ENCODE data around the gene FYB1. TPM values are rescaled to one million over a fixed set of nuclear protein-coding genes. Genes with fewer than 3 reads are reported as not detected.

FYB1 gene, protein sequence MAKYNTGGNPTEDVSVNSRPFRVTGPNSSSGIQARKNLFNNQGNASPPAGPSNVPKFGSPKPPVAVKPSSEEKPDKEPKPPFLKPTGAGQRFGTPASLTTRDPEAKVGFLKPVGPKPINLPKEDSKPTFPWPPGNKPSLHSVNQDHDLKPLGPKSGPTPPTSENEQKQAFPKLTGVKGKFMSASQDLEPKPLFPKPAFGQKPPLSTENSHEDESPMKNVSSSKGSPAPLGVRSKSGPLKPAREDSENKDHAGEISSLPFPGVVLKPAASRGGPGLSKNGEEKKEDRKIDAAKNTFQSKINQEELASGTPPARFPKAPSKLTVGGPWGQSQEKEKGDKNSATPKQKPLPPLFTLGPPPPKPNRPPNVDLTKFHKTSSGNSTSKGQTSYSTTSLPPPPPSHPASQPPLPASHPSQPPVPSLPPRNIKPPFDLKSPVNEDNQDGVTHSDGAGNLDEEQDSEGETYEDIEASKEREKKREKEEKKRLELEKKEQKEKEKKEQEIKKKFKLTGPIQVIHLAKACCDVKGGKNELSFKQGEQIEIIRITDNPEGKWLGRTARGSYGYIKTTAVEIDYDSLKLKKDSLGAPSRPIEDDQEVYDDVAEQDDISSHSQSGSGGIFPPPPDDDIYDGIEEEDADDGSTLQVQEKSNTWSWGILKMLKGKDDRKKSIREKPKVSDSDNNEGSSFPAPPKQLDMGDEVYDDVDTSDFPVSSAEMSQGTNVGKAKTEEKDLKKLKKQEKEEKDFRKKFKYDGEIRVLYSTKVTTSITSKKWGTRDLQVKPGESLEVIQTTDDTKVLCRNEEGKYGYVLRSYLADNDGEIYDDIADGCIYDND
- not detected for polyA plus RNA-seq (2013, experiment 1 of 4)
- polyA plus RNA-seq (2013, experiment 2 of 4) = not detected
- polyA plus RNA-seq (2013, experiment 3 of 4) = not detected
- polyA plus RNA-seq (2013, experiment 4 of 4) = not detected

DNA sequence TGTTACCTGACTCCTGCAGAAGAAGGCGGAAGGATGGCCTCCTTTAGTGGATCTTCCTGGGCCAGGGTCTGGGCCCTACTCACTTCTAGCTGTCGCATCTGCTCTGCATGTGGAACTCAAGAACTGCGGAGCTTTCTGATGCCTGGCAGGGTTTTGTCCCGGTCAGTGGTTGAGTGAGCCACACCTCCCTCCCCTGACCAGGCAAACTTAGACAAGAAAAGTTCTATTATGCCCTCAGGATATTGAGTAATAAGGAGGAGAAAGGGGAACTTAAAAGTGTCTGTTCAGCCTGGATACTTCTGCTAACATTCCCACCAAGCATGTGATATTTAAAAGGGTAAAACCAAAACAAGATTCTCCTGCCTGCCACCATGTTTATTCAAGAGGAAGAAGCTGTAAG, at the start of gene FYB1:
FYB1 (minus strand) TSS at position 127 of the 400 bp plus-strand sequence. CDS start 16,603 bp downstream, outside the sequence.
- WGBS, 2 experiments = 93 to 95% methylated on average over 4 of the region's 4 CpGs
- no peak within 1 kb of the TSS for H3K4me3 ChIP-seq (ENCODE audit: insufficient read depth, low read depth, low read length)
- no peaks in the 10 kb centered on the region for H3K36me3 ChIP-seq (ENCODE audit: control insufficient read depth, insufficient read depth, low read length)
- no peaks in the 10 kb centered on the region for H3K4me1 ChIP-seq (ENCODE audit: control insufficient read depth, insufficient read depth, low read length)
- H3K27me3 ChIP-seq (ENCODE audit: control insufficient read depth, insufficient read depth, low read length, poor library complexity, severe bottlenecking) = no peaks in the 10 kb centered on the region
- H3K27ac ChIP-seq (ENCODE audit: insufficient read depth, low read depth, low read length, poor library complexity, severe bottlenecking) = no peak within 1 kb of the TSS
- no peaks in the 10 kb centered on the region for H3K9me3 ChIP-seq (ENCODE audit: control insufficient read depth, low read length)

DNA sequence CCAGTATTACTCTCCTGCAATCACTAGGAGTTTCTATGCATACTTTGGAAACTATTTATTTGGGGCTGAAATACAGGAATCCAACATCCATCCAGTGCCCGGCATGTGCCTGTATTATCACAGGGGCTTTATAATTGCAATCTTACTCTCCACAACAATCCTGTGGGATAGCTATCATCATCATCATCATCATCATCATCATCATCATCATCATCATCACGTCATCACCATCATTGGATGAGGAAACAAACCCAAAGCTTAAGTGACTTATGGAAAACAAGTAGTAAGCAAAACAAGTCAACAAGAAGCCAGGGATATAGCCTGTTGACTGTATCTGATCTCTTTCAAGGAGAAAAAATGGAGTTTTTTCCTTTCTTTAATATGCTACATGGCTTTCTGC, 47.8 kb upstream of the FYB1 start:
- H3K4me3 ChIP-seq (ENCODE audit: insufficient read depth, low read depth, low read length) = no peak overlapping the region
- H3K9me3 ChIP-seq (ENCODE audit: control insufficient read depth, low read length) = no peaks in the 10 kb centered on the region
- no peaks in the 10 kb centered on the region for H3K4me1 ChIP-seq (ENCODE audit: control insufficient read depth, insufficient read depth, low read length)
- H3K36me3 ChIP-seq (ENCODE audit: control insufficient read depth, insufficient read depth, low read length) = no peaks in the 10 kb centered on the region
- WGBS, 2 experiments = 87 to 95% methylated on average over 2 of the region's 2 CpGs
- no peaks in the 10 kb centered on the region for H3K27me3 ChIP-seq (ENCODE audit: control insufficient read depth, insufficient read depth, low read length, poor library complexity, severe bottlenecking)
- H3K27ac ChIP-seq (ENCODE audit: insufficient read depth, low read depth, low read length, poor library complexity, severe bottlenecking) = no peak overlapping the region

DNA sequence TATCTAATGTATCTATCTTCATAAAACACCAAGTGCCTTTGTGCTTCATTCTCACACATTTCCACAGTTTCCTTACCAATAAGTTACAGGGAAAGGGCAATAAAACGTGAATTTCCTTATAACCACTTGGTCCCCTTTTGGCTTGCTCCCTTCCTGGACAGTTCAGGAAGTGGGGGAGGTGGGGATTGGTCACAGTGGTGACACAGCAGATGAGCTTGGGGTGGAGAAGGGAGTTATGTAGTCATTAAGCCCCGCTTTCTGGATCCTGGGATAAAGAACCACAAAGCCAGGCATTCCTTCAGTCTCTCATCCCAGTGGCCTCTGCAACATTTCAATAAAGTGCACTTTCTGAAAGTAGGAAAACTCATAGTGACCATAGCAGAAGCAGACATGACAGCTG, 47.1 kb upstream of the FYB1 start:
- Histone ChIP-seq H3K9me3 (ENCODE audit: control insufficient read depth, low read length) (no peaks in the 10 kb centered on the region), H3K4me1 (ENCODE audit: control insufficient read depth, insufficient read depth, low read length) (no peaks in the 10 kb centered on the region), H3K4me3 (ENCODE audit: insufficient read depth, low read depth, low read length) (no peak overlapping the region), H3K36me3 (ENCODE audit: control insufficient read depth, insufficient read depth, low read length) (no peaks in the 10 kb centered on the region), H3K27me3 (ENCODE audit: control insufficient read depth, insufficient read depth, low read length, poor library complexity, severe bottlenecking) (no peaks in the 10 kb centered on the region), H3K27ac (ENCODE audit: insufficient read depth, low read depth, low read length, poor library complexity, severe bottlenecking) (no peak overlapping the region)
- WGBS, 2 experiments = 0% methylated on average over 1 of the region's 2 CpGs

DNA sequence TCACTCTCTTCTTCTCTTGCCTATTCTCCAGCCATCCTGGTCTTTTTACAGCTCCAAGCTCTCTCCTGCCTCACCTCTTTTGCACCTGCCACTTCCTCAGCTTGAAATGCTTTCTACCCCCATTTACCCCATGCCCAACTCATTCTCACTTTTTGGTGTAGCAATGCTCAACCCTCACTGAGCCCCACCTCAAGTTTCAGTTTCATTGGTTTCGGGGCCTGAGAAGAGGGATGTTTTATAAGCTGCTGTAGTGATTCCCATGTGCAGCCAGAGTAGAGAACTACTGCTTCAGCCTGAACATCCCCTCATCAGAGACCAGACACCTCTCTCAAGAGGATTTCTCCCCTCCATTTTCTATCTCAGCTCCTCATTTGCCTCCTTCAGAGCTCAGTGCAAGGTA, 45.2 kb upstream of the FYB1 start:
- H3K36me3 ChIP-seq (ENCODE audit: control insufficient read depth, insufficient read depth, low read length) = no peaks in the 10 kb centered on the region
- H3K27me3 ChIP-seq (ENCODE audit: control insufficient read depth, insufficient read depth, low read length, poor library complexity, severe bottlenecking) = no peaks in the 10 kb centered on the region
- no peaks in the 10 kb centered on the region for H3K9me3 ChIP-seq (ENCODE audit: control insufficient read depth, low read length)
- H3K4me1 ChIP-seq (ENCODE audit: control insufficient read depth, insufficient read depth, low read length) = no peaks in the 10 kb centered on the region
- no peak overlapping the region for H3K4me3 ChIP-seq (ENCODE audit: insufficient read depth, low read depth, low read length)
- WGBS, 2 experiments = 100% methylated on average over 1 of the region's 1 CpG
- H3K27ac ChIP-seq (ENCODE audit: insufficient read depth, low read depth, low read length, poor library complexity, severe bottlenecking) = no peak overlapping the region

DNA sequence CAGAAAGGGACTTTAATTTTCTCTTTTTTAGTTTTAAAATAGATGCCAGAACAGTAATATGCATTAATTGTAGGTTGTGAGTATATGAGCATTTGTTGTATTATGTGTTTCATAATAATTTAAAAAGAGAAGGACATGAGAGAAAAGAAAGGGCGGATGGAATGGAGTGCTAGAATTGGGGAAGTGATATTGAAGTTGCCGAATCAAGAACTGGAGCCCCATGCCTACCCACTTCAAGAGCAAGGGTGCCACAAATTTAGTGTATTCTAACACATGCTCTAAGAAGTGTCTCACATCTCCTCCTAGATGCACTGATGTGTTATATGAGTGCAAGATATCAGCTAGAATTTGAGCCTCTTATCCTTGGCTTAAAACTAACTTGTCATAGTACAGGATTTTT, 43.6 kb upstream of the FYB1 start:
- Histone ChIP-seq H3K4me3 (ENCODE audit: insufficient read depth, low read depth, low read length) (no peak overlapping the region), H3K27ac (ENCODE audit: insufficient read depth, low read depth, low read length, poor library complexity, severe bottlenecking) (no peak overlapping the region), H3K9me3 (ENCODE audit: control insufficient read depth, low read length) (no peaks in the 10 kb centered on the region), H3K27me3 (ENCODE audit: control insufficient read depth, insufficient read depth, low read length, poor library complexity, severe bottlenecking) (no peaks in the 10 kb centered on the region), H3K4me1 (ENCODE audit: control insufficient read depth, insufficient read depth, low read length) (no peaks in the 10 kb centered on the region), H3K36me3 (ENCODE audit: control insufficient read depth, insufficient read depth, low read length) (no peaks in the 10 kb centered on the region)
- 91 to 93% methylated on average over 2 of the region's 2 CpGs for WGBS, 2 experiments

DNA sequence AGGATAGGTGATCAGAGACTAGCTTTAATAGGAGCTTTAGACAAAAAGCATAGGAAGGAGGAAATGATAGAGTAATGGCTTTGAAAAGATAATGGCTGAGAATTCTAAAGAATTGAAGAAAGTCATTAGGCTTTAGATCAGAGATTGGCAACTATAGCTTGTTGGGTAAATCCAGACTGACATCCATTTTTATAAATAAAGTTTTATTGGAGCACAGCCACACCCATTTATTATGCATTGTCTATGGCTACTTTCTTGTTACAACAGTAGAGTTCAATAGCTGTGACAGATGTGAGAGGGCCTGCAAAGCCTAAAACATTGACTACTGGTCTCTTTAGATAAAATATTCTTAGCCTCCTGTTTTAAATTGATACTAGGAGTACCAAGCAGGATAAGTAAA, 40.7 kb upstream of the FYB1 start:
- no peaks in the 10 kb centered on the region for H3K9me3 ChIP-seq (ENCODE audit: control insufficient read depth, low read length)
- H3K27ac ChIP-seq (ENCODE audit: insufficient read depth, low read depth, low read length, poor library complexity, severe bottlenecking) = no peak overlapping the region
- no peaks in the 10 kb centered on the region for H3K27me3 ChIP-seq (ENCODE audit: control insufficient read depth, insufficient read depth, low read length, poor library complexity, severe bottlenecking)
- no peaks in the 10 kb centered on the region for H3K4me1 ChIP-seq (ENCODE audit: control insufficient read depth, insufficient read depth, low read length)
- H3K4me3 ChIP-seq (ENCODE audit: insufficient read depth, low read depth, low read length) = no peak overlapping the region
- no peaks in the 10 kb centered on the region for H3K36me3 ChIP-seq (ENCODE audit: control insufficient read depth, insufficient read depth, low read length)

DNA sequence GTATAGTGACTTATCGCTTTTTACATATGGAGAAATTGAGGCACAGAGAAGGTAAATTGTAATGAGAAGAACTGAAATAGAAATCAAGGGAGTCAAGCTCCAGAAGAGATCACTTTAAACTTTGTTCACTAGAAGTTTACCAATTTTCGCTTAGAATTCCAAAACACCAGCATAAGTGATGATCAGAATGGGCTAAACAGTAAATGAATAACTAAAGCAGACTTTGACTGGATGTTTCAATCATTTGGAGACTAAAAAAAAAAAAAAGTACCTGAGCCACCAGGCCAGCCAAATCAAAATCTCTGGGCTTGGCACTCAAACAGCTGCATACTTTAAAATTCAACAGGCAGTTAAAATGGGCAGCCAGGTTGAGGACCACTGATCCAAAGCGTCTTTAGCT, 38.2 kb upstream of the FYB1 start:
- Histone ChIP-seq H3K36me3 (ENCODE audit: control insufficient read depth, insufficient read depth, low read length) (no peaks in the 10 kb centered on the region), H3K9me3 (ENCODE audit: control insufficient read depth, low read length) (no peaks in the 10 kb centered on the region), H3K4me3 (ENCODE audit: insufficient read depth, low read depth, low read length) (no peak overlapping the region), H3K27me3 (ENCODE audit: control insufficient read depth, insufficient read depth, low read length, poor library complexity, severe bottlenecking) (no peaks in the 10 kb centered on the region), H3K4me1 (ENCODE audit: control insufficient read depth, insufficient read depth, low read length) (no peaks in the 10 kb centered on the region), H3K27ac (ENCODE audit: insufficient read depth, low read depth, low read length, poor library complexity, severe bottlenecking) (no peak overlapping the region)
- 95 to 98% methylated on average over 3 of the region's 3 CpGs for WGBS, 2 experiments

DNA sequence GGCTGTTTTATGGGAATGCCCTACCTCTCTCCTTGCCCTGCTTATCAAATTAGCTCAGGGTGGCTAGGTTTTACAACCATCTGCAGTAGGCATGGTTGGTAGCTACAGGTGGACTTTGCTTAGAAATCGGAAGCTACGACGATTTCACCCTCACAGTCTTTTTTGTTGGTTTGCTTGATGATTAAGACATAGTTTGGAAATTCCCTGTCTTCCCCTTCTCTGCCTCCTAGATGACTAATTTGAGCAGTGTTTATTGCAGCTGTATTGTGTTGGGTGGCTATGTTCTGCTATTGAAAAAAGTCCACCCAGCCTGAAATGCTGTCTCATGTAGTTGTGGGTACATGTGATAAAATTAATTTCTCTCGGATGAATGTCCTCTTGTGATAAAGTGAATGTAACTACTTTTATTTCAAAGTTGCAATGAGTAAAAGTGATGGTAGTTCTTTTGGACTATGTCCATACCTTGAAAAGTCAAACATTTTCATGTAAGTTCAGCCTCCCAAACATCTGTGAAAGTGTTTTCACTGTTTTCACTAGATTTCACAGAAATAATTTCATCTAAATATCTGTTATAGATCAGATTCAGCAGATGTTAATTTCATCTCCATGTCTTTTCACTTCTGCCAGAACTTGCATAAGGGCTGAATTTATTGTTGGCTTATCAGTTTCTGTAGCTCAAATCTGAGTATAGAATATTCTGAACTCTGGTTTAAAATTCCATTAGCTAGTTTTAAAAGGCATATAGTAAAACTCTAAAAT, 37.3 kb upstream of the FYB1 start:
- no peaks in the 10 kb centered on the region for H3K36me3 ChIP-seq (ENCODE audit: control insufficient read depth, insufficient read depth, low read length)
- no peak overlapping the region for H3K27ac ChIP-seq (ENCODE audit: insufficient read depth, low read depth, low read length, poor library complexity, severe bottlenecking)
- H3K4me1 ChIP-seq (ENCODE audit: control insufficient read depth, insufficient read depth, low read length) = no peaks in the 10 kb centered on the region
- H3K4me3 ChIP-seq (ENCODE audit: insufficient read depth, low read depth, low read length) = no peak overlapping the region
- H3K27me3 ChIP-seq (ENCODE audit: control insufficient read depth, insufficient read depth, low read length, poor library complexity, severe bottlenecking) = no peaks in the 10 kb centered on the region
- 90 to 98% methylated on average over 4 of the region's 4 CpGs for WGBS, 2 experiments
- H3K9me3 ChIP-seq (ENCODE audit: control insufficient read depth, low read length) = no peaks in the 10 kb centered on the region

DNA sequence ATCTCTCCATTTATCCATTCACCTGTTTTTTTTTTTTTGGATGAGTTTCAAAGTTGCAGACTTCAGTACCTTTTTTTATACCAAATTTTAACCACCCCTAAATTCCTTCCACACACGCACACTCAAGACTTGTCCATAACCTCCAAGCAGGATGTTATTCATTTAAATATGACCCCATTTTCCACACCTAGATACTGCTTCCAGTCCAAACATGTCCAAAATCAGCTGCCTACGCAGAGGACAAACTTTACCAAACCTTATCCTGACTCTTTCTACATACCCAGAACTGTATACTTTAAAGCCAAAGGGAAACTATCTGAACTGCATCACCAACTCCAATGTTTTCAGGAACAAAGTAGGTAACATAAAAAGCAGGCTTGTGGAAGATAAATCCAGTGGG, 36.0 kb upstream of the FYB1 start:
- WGBS, 2 experiments = 92% methylated on average over 2 of the region's 2 CpGs

DNA sequence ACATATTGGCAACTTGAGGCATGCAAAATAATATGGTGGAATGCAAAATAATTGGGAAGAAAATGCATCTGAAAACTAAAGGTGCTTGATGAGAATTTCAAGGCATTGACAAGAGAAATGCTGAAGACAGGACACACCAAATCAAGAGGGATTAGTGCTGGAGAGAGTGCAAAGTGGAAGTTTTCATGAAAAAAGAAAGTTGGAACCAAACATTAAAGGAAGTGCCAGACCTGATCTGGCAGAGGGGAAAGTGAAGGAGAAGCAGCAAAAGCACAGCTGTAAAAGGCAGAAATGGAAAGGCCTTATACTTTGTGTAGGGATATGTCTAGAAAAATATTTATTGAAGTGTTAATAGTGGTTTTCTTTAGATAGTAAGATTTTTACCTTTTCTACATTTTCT, 35.3 kb upstream of the FYB1 start:
- Histone ChIP-seq H3K9me3 (ENCODE audit: control insufficient read depth, low read length) (no peaks in the 10 kb centered on the region), H3K36me3 (ENCODE audit: control insufficient read depth, insufficient read depth, low read length) (no peaks in the 10 kb centered on the region), H3K27ac (ENCODE audit: insufficient read depth, low read depth, low read length, poor library complexity, severe bottlenecking) (no peak overlapping the region), H3K27me3 (ENCODE audit: control insufficient read depth, insufficient read depth, low read length, poor library complexity, severe bottlenecking) (no peaks in the 10 kb centered on the region), H3K4me1 (ENCODE audit: control insufficient read depth, insufficient read depth, low read length) (no peaks in the 10 kb centered on the region), H3K4me3 (ENCODE audit: insufficient read depth, low read depth, low read length) (no peak overlapping the region)

More for the DNA sequence above, 36.0 kb upstream of the FYB1 start:
- Histone ChIP-seq H3K9me3 (ENCODE audit: control insufficient read depth, low read length) (no peaks in the 10 kb centered on the region), H3K36me3 (ENCODE audit: control insufficient read depth, insufficient read depth, low read length) (no peaks in the 10 kb centered on the region), H3K4me3 (ENCODE audit: insufficient read depth, low read depth, low read length) (no peak overlapping the region), H3K4me1 (ENCODE audit: control insufficient read depth, insufficient read depth, low read length) (no peaks in the 10 kb centered on the region), H3K27ac (ENCODE audit: insufficient read depth, low read depth, low read length, poor library complexity, severe bottlenecking) (no peak overlapping the region), H3K27me3 (ENCODE audit: control insufficient read depth, insufficient read depth, low read length, poor library complexity, severe bottlenecking) (no peaks in the 10 kb centered on the region)

Measured in ectodermal cell (in vitro differentiated cells).